GM12878 (cell line): ENCODE measurements around the gene DGKB. TPM values are rescaled to one million over a fixed set of nuclear protein-coding genes. Genes with fewer than 3 reads are reported as not detected.

Experiments used
- ATAC-seq: fragments of 200-7000 bp; cut with Tn5 transposase; 3 replicates; pipeline ENCODE4 v1.9.1; 2020; ENCODE audit warnings: mild to moderate bottlenecking, moderate library complexity
- BruUV-seq: library from RNA; stranded (reverse); fragments of 400-500 nt; replicated peaks from 2 replicates; lab custom pipeline; 2021; lab: Mats Ljungman, UMichigan
- CTCF ChIA-PET: fragments of 300-600 bp; sonication (Branson Sonifier 250); formaldehyde crosslinking; extraction: SDS; loops from one replicate; lab custom pipeline; 2021; ENCODE audit warnings: inconsistent platforms; lab: Yijun Ruan, JAX
- POLR2A ChIA-PET: fragments of 350-600 bp; formaldehyde crosslinking; extraction: SDS; loops from one replicate; lab custom pipeline; 2021; ENCODE audit warnings: inconsistent platforms; lab: Charles Lee
- RAD21 ChIA-PET: fragments of 300-600 bp; sonication (Branson Sonifier 250); formaldehyde crosslinking; loops from one replicate; lab custom pipeline; 2023; ENCODE audit warnings: antibody characterized with exemption; ENCODE audit not compliant: unreplicated experiment; lab: Charles Lee
- SMC1A ChIA-PET: fragments of 300-600 bp; sonication (Branson Sonifier 250); formaldehyde crosslinking; loops from one replicate; lab custom pipeline; 2023; ENCODE audit not compliant: unreplicated experiment, uncharacterized antibody; lab: Charles Lee
- DNase-seq: peaks from one replicate; pipeline ENCODE4 v3.0.0-alpha.2; 2011; ENCODE audit warnings: low read depth, low spot score
- FAIRE-seq: peaks from 3 replicates; lab custom pipeline; 2011; peaks lifted over from hg19 to GRCh38; lab: Jason Lieb, UNC
- H2AFZ ChIP-seq: 2 replicates; pipeline ENCODE4 v1.6.0; 2011; ENCODE audit warnings: low read depth, low read length, control low read depth; ENCODE audit not compliant: control insufficient read depth
- H3K27ac ChIP-seq: 2 replicates; pipeline ENCODE4 v1.5.1; 2011; ENCODE audit warnings: control low read depth; ENCODE audit not compliant: control insufficient read depth, insufficient read depth
- H3K27me3 ChIP-seq, 2 experiments: replicated peaks in 1 of 2; 2 replicates each; pipeline versions ENCODE4 v1.6.0 to v1.6.1; 2011; ENCODE audit warnings: low read length in 1 of 2; ENCODE audit not compliant: control insufficient read depth in 2 of 2, insufficient read depth in 2 of 2
- H3K36me3 ChIP-seq, 2 experiments: 2 replicates each; pipeline ENCODE4 v1.5.1; 2011; ENCODE audit warnings: low read length in 1 of 2; ENCODE audit not compliant: control insufficient read depth in 2 of 2, insufficient read depth in 2 of 2
- H3K4me1 ChIP-seq: 2 replicates; pipeline ENCODE4 v1.6.1; 2011; ENCODE audit warnings: mild to moderate bottlenecking, low read length, moderate library complexity, mixed read lengths; ENCODE audit not compliant: control insufficient read depth, insufficient read depth
- H3K4me2 ChIP-seq: 2 replicates; pipeline ENCODE4 v1.6.0; 2011; ENCODE audit warnings: control low read depth; ENCODE audit not compliant: control insufficient read depth, insufficient read depth
- H3K4me3 ChIP-seq: fragments of 200-600 bp; sonication (generic); 2 replicates; pipeline ENCODE4 v1.5.1; 2016
- H3K79me2 ChIP-seq: 2 replicates; pipeline ENCODE4 v1.6.0; 2011; ENCODE audit warnings: low read length; ENCODE audit not compliant: control insufficient read depth, insufficient read depth
- H3K9ac ChIP-seq: 2 replicates; pipeline ENCODE4 v1.8.0; 2011; ENCODE audit warnings: low read length, control low read depth, mixed read lengths; ENCODE audit not compliant: control insufficient read depth, insufficient read depth
- H3K9me3 ChIP-seq: replicated peaks from 3 replicates; pipeline ENCODE4 v1.5.1; 2011; ENCODE audit warnings: mild to moderate bottlenecking, low read length; ENCODE audit not compliant: control insufficient read depth, insufficient read depth
- H4K20me1 ChIP-seq: 2 replicates; pipeline ENCODE4 v1.6.0; 2011; ENCODE audit not compliant: control insufficient read depth, insufficient read depth
- CHD4 ChIP-seq: fragments of 200-600 bp; sonication (generic); IDR thresholded peaks from 2 replicates; pipeline ENCODE4 v1.6.1; 2016; ENCODE audit warnings: mild to moderate bottlenecking
- EED ChIP-seq: sonication (generic); IDR thresholded peaks from 2 replicates; pipeline ENCODE4 v1.6.1; 2016; ENCODE audit warnings: antibody characterized with exemption, low read depth
- EP300 ChIP-seq, 2 experiments: fragments of 150-350 bp in 1 of 2; IDR thresholded peaks; 2 replicates each; pipeline ENCODE4 v1.6.1; 2011 to 2012; ENCODE audit warnings: low read depth in 2 of 2, low read length in 2 of 2, borderline replicate concordance in 1 of 2, improper control_type of control experiment in 1 of 2, inconsistent platforms in 1 of 2; ENCODE audit not compliant: control insufficient read depth in 1 of 2
- HCFC1 ChIP-seq: fragments of 150-350 bp; IDR thresholded peaks from 2 replicates; pipeline ENCODE4 v1.6.1; 2014; ENCODE audit warnings: low read length
- HDGF ChIP-seq: fragments of 450-650 bp; IDR thresholded peaks from 2 replicates; pipeline ENCODE4 v1.6.1; 2016; ENCODE audit warnings: antibody characterized with exemption
- IKZF1 ChIP-seq: fragments of 450-650 bp; conservative IDR thresholded peaks from 2 replicates; pipeline ENCODE4 v1.6.1; 2017; ENCODE audit warnings: antibody characterized with exemption, mild to moderate bottlenecking
- NFYA ChIP-seq: IDR thresholded peaks from 2 replicates; pipeline ENCODE4 v1.6.1; 2011; ENCODE audit warnings: low read depth, mild to moderate bottlenecking, low read length, improper control_type of control experiment, borderline replicate concordance
- RAD21 ChIP-seq: IDR thresholded peaks from 2 replicates; pipeline ENCODE4 v1.6.1; 2011; ENCODE audit warnings: mild to moderate bottlenecking, low read depth, low read length, moderate library complexity; ENCODE audit not compliant: insufficient read depth
- RELB ChIP-seq: fragments of 450-650 bp; IDR thresholded peaks from 2 replicates; pipeline ENCODE4 v1.6.1; 2017; ENCODE audit warnings: low read depth, mild to moderate bottlenecking, moderate library complexity
- RFX5 ChIP-seq: IDR thresholded peaks from 2 replicates; pipeline ENCODE4 v1.6.1; 2011; ENCODE audit warnings: low read depth, low read length, improper control_type of control experiment
- SP1 ChIP-seq: IDR thresholded peaks from one replicate; pipeline ENCODE4 v1.6.1; 2011; ENCODE audit warnings: low read depth, low read length
- SPI1 ChIP-seq: IDR thresholded peaks from 2 replicates; pipeline ENCODE4 v1.6.1; 2011; ENCODE audit warnings: low read depth, mild to moderate bottlenecking, low read length, moderate library complexity, borderline replicate concordance; ENCODE audit not compliant: insufficient read depth
- TAF1 ChIP-seq: IDR thresholded peaks from 2 replicates; pipeline ENCODE4 v1.6.1; 2011; ENCODE audit warnings: mild to moderate bottlenecking, low read depth, low read length, borderline replicate concordance
- ZBTB33 ChIP-seq: fragments of 450-650 bp; IDR thresholded peaks from 2 replicates; pipeline ENCODE4 v1.6.1; 2017; ENCODE audit warnings: mild to moderate bottlenecking
- WGBS: methylation state at CpG from one replicate; pipeline ENCODE4 v1.1.6; 2016; ENCODE audit warnings: low lambda C conversion rate; ENCODE audit not compliant: insufficient replicate concordance, insufficient coverage; ENCODE audit errors: missing lambda C conversion rate; 5-methylcytosine and 5-hydroxymethylcytosine counted together
- in situ Hi-C: fragments of 300-500 bp; cut with MboI; formaldehyde crosslinking; loops from 9 replicates; pipeline ENCODE4 v1.14.3; 2018; ENCODE audit warnings: mixed read lengths
- intact Hi-C: fragments of 100-400 bp; cut with micrococcal nuclease; formaldehyde crosslinking; loops from one replicate; pipeline ENCODE4 v1.14.2; 2022; ENCODE audit not compliant: unreplicated experiment
- polyA plus RNA-seq, 11 experiments: library from polyadenylated mRNA; depleted of rRNA in 4 of 11; unstranded in 6 of 11; stranded (reverse) in 5 of 11; fragments of >200 nt; fragmentation: Nextera tagmentation in 4 of 11; fragmentation: Illumina TruSeq in 1 of 11; extraction: Ambion mirVana in 4 of 11; extraction: Trizol in 1 of 11; gene quantifications; 1 replicate in 1 of 11; 2 replicates in 10 of 11; pipeline versions ENCODE4 v1.2.1 to v1.2.3, GENCODE V29; 2011 to 2016; ENCODE audit warnings: inconsistent platforms in 2 of 11, missing spikeins in 2 of 11, low read depth in 1 of 11
- total RNA-seq, 4 experiments: library from RNA; depleted of rRNA in 3 of 4; stranded (reverse); fragments of >200 nt in 3 of 4; fragmentation: Illumina TruSeq in 1 of 4; extraction: Trizol in 1 of 4; gene quantifications; 2 replicates each; pipeline versions ENCODE4 v1.2.1 to v1.2.3, GENCODE V29; 2013 to 2021

Gene DGKB
- total and polyA plus RNA-seq, 10 of the 15 experiments (the other 5 are each of a cell fraction or from before 2014, with no cell fraction given) = 0.02 to 0.10 (median 0.04) TPM; not detected in 6

GRCh38 chr7:14690486-14690885 lies 212.1 kb downstream of the DGKB start (continued):
- TF ChIP-seq EP300 (IDR thresholded peaks at IDR 0.05; ENCODE audit: borderline replicate concordance in 1 of 2, control insufficient read depth in 1 of 2, low read depth in 2 of 2, low read length in 2 of 2) (no peak), RELB (no peak), ZBTB33 (no peak)

- TF ChIP-seq SP1 = no peak
- no peak for TF ChIP-seq IKZF1
- TF ChIP-seq HDGF = no peak
- TF ChIP-seq RFX5 = no peak
- TF ChIP-seq RAD21 = no peak
- no peak for TF ChIP-seq CHD4
- no peak for TF ChIP-seq NFYA
- TF ChIP-seq TAF1 = no peak
- TF ChIP-seq EED = no peak
- no peak for TF ChIP-seq SPI1
- no peak for TF ChIP-seq HCFC1
- no peak overlapping the region for H2AFZ ChIP-seq
- H3K9ac ChIP-seq = no peak overlapping the region
- RAD21 ChIA-PET = no interaction called here
- no TSS peak for BruUV-seq
- H3K4me1 ChIP-seq = no peaks in the 10 kb centered on the region
- in situ Hi-C loops (loop anchor here (10.0 kb wide), 1 partner anchor 1405 kb away; no protein-coding TSS in a partner anchor), intact Hi-C loops (loop anchor here (2.0 to 10.0 kb wide), 4 partner anchors 205 to 1409 kb away; no protein-coding TSS in a partner anchor)
- H3K27ac ChIP-seq = no peak overlapping the region
- POLR2A ChIA-PET = no interaction called here
- H4K20me1 ChIP-seq = no peaks in the 10 kb centered on the region
- no peaks in the 10 kb centered on the region for H3K27me3 ChIP-seq
- CTCF ChIA-PET = interaction anchor here (0.6 to 4.5 kb wide), 3 partner anchors 9 to 1410 kb away, joined by 3 to 85 read pairs (median 35); no protein-coding TSS in a partner anchor
- 1% methylated on average over 5 of the region's 5 CpGs for WGBS
- no peak for FAIRE-seq
- H3K9me3 ChIP-seq = no peaks in the 10 kb centered on the region
- DNase-seq = no peak
- H3K79me2 ChIP-seq = no peaks in the 10 kb centered on the region
- no peak overlapping the region for H3K4me2 ChIP-seq
- ATAC-seq = no peak
- H3K4me3 ChIP-seq = no peak overlapping the region
- SMC1A ChIA-PET = interaction anchor here (1.9 to 4.0 kb wide), 2 partner anchors 8 to 232 kb away, joined by 8 to 25 read pairs; no protein-coding TSS in a partner anchor
- no peaks in the 10 kb centered on the region for H3K36me3 ChIP-seq
These were observed 212.5 kb downstream of the DGKB start for GRCh38 chr7:14690075-14690474.
